GM21786 (cell line): ENCODE data around the gene RPL18A.
A peak's percentile ranks its signal among the peaks of the same experiment; 100 is the strongest.

Experiments used
- ATAC-seq: cut with Tn5 transposase; IDR thresholded peaks from one replicate; pipeline ENCODE4 v1.9.1; 2021; ENCODE audit not compliant: unreplicated experiment

Gene RPL18A

DNA sequence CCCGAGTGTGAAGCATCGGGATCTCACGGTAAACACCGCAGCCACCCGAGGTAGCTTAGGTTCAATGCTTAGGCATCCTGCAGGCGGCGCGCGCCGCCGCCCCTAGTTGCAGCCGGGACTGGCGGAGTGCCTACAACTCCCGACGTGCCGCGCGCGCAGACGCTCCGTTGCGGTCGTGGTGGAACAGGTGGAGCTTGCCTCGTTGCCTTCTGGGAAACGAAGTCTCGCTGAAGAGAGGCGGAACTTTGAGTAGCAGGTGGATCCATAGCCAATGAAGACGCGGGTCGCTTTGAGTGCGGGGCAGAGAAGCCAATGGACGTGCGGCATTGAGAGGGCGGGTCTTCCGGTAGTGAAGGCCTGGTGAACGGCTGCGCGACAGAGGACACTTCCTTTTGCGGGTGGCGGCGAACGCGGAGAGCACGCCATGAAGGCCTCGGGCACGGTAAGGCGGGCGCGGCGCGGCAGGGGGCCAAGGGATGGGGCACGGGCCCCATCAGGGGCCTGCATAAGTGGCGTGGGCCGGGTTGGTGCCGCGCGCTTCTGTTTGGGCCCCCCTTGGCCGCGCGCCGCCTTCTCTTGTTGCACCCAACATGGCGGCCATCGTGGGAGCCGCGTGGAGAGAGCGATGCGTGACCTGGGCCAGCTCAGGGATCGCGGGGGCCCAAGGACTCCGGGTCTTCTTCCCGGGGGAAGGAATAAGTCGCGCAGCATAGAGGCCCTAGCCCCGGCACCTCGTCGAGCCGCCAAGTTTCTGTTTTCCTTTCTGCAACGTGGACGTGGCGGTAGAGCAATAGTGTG is at the start of gene RPL18A:
RPL18A (plus strand) TSS at position 378 of the 798 bp plus-strand sequence; CDS start at position 425, 47 bp downstream.
- ATAC-seq, result peak; percentile 95

DNA sequence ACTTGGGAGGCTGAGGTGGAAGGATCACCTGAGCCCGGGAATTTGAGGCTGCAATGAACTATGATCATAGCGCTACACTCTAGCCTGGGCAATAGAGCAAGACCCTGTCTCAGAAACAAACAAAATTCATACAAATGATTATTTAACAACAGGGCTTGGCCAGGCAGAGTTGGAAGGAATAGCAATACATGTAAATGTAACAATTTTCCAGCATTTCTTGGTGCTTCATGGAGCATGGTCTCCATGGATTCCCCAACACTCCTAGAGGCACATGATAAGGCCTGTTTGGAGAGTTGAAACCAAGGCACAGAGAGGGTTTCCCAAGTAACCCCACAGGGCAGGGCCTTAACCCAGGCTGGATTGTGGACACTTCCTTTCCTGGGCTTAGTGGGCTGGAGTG is 48.6 kb upstream of the RPL18A start:
- ATAC-seq, result no peak

DNA sequence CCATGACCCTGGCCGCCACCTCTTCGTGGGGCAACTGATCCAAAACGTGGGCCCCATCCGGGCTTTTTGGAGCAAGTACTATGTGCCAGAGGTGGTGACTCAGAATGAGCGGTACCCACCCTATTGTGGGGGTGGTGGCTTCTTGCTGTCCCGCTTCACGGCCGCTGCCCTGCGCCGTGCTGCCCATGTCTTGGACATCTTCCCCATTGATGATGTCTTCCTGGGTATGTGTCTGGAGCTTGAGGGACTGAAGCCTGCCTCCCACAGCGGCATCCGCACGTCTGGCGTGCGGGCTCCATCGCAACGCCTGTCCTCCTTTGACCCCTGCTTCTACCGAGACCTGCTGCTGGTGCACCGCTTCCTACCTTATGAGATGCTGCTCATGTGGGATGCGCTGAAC is 48.0 kb upstream of the RPL18A start:
- no peak for ATAC-seq

DNA sequence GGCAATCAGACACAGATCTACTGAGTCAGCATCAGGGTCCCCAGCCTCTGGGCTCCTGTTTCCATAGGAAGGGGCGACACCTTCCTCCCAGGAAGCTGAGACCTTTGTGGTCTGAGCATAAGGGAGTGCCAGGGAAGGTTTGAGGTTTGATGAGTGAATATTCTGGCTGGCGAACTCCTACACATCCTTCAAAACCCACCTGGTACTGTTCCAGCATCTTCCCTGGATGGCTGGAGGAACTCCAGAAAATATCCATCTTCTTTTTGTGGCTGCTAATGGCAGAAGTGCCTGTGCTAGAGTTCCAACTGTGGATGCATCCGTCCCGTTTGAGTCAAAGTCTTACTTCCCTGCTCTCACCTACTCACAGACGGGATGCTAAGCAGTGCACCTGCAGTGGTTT is 47.6 kb upstream of the RPL18A start:
- no peak for ATAC-seq

DNA sequence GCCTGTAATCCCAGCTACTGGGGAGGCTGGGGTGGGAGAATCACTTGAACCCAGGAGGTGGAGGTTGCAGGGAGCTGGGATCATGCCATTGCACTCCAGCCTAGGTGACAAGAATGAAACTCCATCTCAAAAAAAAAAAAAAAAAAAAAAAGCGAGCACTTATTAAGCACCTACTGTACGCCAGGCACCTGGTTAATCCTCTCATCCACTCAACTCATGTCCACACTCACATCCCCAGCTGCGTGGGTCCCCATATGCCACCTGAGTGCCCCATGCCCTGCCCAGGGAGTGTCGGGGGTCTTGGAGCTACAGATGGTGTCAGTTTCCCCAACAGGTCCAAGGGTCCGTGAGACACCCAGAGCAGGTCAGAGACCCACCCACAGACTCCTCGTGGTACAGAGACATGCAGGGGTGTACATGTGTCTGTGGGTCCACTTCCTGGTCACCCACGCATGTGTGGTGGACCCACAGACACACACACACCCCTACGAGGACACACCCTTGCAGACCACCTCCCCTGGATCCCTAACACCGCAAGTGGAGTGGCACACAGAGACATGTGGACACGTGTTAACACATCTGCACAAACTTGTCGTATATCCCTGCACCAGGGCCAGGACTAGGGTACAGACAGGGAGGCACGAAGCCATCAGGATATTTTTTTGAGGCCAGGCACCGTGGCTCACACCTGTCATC is 41.9 kb upstream of the RPL18A start:
- no peak for ATAC-seq

DNA sequence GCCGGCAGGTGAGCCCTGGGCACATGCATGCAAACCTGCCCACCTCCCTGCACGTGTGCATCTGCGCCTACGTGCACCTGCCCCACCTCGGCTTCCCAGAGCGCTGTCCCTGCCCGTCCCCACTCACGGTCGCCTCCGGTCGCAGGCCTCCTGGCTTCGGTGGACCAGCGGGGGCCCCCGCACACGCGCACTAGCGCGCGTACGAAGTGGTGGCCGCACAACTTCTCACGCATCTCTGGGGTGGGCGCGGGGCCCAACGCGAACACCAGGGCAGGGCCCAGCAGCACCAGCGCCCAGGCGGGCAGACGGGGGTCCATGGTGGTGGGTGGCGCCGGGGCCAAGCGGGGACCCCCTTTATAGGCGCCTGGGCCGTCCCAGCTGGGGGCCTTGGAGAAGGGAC is 38.5 kb upstream of the RPL18A start, which contains the start of gene INSL3:
INSL3 (minus strand) TSS at position 330 of the 400 bp plus-strand sequence; CDS start at position 317, 13 bp downstream.
- ATAC-seq, result no peak

DNA sequence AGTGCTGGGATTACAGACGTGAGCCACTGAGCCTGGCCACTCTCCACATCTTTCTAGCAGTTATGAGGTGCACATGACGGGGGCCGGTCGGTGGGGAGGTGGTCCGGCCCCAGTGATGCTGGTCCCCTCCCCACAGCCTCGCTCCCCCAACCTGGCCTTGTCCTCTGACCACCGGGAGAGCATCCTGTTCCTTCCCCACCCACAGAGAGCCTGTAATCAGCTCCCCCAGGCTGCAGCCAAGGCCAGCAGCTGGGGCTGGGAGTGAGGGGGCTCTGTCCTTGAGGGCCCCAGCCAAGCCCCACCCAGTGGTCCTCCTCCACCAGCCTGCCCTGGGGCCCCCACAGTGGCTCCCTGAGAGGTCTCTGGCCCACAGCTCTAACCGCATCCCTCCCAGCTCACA is 35.4 kb upstream of the RPL18A start:
- no peak for ATAC-seq

DNA sequence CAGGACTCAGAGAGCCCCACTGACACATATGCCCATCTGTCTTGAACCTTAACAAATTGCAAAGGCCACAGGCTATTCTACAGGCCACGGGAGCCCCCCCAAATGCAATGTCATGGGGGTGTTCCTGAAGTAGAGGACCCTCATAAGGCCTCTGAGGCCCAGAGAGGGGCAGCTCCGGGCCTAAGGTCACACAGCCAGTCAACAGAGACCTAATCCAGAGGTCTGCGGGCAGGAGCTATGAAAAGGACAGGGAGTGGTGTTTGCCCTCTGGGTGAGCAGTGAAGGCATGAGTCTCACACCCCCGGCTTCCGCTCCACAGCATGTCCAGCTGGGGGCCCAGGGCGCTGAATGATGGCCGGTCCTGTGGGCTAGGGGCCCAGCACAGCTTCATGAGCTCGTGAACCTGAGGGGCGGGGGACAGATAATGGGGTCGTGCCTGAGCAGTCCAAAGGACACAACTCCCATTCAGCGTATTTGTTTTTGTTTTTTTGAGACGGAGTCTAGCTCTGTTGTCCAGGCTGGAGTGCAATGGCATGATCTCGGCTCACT is 33.1 kb upstream of the RPL18A start:
- no peak for ATAC-seq

DNA sequence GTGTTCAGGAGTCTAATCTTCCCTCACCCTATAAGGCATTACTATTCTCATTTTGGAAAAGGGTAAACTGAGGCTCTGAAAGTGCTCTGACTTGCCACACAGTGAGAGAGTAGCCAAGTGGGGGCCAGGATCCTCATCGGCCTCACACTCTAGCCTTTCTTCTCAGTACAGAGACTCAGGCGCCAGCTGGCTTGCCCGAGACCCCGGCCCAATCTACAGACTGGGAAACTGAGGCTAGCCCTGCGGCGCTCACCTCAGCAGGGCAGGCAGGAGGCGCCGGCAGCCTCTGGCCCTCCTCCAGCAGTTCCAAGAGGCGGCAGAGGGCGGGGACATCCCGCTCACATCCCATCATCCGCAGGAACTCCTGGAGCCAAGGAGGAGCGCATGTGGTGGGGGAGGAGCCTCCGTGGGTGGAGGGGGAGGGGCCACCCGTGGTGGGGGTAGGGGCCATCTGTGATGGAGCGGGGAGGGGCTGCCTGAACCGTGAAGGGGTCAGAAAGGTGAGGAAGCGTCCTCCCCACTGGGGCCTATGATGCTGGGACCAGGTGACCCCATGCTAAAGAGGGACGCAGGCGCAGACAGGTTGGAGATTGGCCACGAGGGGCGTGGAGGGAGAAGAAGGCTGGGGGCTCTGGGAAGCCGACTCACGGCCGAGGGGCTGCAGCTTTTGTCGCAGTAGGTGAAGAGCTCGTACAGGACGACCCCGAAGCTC is 29.7 kb upstream of the RPL18A start:
- ATAC-seq, result no peak

DNA sequence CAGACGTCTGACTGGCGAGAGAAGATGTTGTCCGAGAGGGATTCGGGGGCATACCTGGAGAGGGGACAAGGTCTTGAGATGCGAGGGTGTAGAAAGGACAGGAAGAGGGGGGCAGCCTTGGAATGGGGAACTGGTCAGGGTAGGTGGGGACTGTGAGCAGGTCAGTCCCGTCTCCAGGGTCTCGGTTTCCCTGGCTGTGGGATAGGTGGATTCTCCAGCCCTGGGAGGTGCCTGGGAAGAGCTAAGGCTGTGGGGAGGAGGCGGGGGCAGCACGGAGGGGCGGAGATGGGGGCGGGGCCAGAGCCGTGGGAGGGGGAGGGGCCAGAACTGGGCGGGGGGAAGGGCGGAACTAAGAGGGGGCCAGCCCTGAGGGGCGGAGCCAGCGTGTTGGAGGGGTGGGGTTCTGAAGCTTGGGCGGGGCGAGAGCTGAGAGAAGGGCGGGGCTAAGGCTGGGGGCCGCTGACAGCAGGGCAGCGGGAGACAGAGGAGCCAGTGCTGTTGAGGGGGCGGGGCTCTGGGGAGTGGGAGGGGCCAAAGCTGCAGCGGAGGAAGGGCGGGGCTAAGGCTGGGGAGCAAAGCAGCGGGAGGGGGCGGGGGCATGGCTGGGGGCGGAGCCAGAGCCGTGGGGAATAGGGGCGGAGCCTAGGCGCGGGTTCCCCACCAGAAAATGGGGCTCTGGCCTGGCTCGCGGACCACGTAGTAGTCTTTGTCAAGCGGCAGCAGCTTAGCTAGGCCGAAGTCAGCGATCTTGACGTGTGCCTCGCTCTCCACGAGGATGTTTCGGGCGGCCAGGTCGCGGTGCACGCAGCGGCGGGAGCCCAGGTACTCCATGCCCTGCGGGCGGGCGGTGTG is 28.9 kb upstream of the RPL18A start:
- no peak for ATAC-seq

DNA sequence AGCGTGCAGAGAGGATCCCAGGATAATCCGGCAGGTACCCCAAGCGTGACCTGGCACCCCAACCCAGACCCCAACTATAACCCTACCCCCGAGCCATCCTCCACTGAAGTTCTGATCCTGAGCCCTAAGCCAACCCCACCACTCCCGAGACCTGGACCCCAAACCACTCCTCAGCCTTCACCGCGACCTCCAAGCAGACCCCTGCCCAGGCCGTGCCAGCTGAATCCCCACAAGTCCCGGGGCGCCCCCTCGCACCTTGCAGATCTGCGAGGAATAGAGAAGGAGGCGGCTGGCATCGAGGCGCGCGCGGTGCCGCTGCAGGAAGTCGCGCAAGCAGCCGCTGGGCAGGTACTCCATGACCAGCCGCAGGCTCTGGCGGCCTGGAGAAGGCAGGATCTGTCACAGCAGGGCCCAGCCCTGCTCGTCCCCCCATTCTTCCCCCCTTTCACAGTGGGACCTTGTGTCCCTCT is 28.3 kb upstream of the RPL18A start:
- no peak for ATAC-seq

DNA sequence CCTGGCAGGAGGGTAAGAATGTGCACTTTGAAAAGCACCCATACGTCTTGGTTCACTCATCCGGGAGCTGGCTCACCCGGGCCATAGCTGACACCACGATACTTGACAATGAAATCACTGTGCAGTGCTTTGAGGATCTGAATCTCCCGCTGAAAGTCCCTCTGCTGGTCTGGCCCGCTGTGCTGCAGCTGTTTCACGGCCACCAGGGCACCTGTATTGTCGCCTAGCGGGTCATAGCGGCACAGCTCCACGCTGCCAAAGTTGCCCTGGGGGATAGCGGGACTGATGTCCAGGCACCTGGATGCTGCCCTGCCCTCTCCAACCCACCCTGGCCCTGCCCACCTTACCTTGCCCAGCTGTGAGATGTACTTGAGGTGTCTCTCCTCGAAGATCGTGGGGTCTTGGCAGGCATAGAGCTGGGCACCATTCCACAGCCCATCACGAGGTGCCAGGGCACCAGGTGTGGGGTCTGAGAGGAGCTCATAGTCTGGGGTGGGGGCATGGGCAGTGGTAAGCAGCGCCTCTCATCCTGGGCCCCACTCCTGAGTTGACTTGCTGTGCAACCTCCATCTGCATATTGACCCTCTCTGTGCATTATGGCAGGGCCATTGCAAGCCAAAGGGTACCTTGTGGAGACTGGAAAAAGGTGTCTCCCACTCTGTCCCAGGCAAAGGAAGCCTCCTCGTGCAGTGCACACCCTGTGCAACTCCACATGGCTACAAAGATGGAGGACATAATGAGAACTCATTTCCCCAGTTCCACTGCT is 27.1 kb upstream of the RPL18A start:
- ATAC-seq, result no peak

DNA sequence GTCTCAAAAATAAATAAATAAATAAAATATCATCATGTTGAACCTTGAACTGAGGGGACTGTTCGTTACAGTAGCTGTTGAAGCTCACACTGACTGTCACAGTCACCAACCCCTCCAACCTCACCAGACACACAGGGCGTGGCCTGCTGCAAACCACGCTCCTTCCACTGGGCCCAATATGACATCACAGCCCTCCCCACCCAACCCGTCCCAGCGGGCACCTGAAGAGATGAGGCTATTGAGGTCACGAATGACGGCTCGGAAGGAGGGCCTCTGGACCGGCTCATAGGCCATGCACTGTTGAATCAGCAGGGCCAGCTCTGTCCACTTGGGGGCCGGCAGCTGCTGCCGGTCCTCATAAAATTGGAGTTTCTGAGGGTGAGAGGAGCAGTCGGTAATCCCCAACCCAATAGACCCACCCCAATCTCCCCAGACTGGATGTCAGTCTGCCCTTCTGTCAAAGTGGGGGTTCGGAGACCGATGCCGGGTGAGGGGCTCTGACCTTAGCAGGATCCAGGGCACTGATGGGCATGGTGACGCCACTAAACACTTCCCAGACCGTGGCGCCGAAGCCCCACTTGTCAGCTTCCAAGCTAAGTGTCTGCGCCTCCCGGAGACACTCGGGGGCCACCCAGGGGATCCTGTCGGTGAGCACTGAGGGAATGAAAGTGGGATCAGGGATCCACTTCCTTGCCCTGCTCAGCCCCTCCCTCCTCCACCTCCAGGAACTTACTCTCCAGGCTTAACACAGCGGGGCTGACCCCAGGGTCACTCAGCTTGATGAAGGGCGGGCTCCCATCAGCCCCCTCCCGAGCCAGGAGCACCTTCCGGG is 25.1 kb upstream of the RPL18A start:
- no peak for ATAC-seq

DNA sequence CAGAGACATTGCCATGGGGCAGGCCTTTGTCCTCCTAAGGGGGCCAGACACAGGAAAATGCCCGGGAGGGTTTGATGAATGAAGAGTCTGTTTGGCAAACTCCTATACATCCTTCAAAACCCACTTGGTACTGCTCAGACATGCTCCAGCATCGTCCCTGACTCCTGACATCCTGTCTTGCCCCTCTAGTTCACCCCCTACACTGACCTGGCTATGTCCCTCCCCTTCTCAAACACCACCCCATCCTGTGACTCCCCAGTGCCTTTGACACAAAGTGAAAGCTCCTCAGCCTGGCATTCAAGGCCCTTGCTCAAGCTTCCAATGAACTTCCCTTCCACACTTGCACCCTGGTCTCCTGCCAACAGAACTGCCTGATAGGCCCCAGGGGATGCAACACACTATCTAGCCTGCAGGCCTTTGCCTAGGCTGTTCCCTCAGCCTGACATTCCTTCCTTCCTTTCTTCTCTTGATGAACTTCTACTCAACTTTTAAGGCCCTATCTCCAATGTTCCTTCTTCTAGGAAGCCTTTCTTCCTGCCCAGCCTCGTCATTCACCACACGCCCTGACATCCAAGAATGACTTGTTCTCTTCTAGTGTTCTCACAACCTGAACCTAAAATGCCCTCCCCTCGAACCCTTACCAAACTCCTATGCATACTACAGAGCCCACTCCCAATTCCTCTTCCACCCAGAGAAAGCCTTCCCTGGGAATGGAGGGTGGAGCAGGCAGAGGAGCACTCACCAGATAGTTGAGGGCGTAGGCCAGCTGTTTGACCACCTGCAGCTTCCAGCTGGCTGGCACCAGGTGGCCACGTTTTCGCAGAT is 24.3 kb upstream of the RPL18A start:
- ATAC-seq, result no peak

DNA sequence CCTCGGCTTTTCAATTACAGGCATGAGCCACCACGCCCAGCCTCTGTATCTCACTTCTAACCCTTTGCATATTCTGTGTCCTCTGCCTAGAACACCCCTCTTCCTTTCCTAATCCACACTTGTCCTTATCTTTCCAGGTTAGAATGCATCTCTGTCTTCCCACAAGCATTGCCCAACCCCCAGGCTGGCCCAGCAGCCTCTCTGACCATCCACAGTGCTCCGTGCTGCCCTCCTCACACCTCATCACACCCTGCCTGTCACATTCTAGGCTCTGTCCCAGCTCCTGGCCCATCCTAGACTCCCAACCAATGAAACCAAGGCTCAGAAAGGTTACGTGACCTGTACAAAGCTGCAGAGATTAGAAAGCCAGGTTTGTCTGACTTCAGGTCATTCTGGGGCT is 23.2 kb upstream of the RPL18A start:
- ATAC-seq, result no peak

DNA sequence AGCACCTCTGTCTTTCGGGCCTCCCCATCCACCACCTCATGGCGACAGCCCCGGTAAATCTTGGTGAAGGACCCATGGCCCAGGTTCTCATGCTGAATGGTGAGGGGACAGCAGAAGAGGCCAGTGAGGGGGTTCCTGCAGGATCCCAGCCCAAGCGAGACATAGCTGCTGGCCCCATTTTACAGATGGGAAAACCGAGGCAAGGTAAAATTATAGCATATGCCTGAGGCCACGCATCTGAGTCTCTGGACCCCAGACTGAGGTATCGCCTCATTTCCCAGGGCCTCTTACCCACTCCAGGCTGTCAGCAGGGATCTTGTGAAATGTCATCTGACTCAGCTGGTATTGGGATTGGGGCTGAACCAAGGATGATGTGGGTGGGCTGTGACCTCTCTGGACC is 21.7 kb upstream of the RPL18A start:
- no peak for ATAC-seq

DNA sequence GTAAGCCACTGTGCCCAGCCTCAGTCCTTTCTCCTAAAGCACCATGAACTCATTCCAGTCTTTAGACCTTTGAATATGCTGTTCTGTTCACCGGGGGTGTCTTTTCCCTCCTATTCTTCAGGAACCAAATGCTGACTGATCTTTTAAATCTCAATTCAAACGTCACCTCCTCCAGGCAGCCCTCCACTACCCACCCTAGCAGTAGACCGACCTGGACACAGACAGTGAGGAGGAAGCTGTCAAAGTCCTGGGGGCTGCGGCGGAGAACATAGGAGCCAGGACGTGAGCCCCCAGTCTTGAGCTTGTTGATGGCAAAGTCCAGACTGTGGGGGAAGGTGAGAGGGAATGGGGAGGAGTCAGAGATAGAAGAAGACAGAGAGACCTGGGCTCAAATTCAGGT is 19.7 kb upstream of the RPL18A start:
- ATAC-seq, result no peak

DNA sequence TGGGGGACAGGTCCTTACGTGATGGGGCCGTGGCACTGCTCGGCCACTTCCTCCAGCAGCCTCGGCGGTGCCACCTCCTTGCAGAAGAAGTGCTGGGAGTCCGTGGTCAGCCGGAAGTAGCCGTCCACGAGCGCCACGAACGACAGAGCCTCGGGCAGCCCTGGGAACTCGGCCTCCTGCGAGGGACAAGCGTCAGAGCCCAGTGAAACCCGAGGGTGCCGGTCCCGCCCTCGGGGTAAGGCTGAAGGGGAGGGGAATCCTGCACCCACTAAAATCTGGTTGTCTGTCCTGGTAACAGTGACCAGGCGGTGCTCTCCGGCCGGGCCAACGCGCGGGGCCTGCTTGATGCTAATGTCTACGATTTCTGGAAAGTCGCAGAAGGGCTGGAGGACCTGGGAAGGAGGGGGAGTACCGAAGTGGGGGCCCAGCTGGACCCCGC is 18.3 kb upstream of the RPL18A start:
- ATAC-seq, result no peak
